A549 (cell line): ENCODE measurements around the gene DHX34.
"Not testable (repeated sequence)": the region's sequence is repeated elsewhere in the genome, so short reads cannot be mapped to it uniquely, and the experiment has no call there.

Source experiments
- BHLHE40 ChIP-seq: IDR thresholded peaks from 2 replicates; pipeline ENCODE4 v1.6.1; 2012; ENCODE audit warnings: low read depth, low read length, inconsistent platforms
- CTCF ChIP-seq: fragments of >200 bp; sonication (Bioruptor Twin); formaldehyde crosslinking; IDR thresholded peaks from 3 replicates; pipeline ENCODE4 v1.5.1; 2016
- POLR2A ChIP-seq: IDR thresholded peaks from 2 replicates; pipeline ENCODE4 v1.6.1; 2012; ENCODE audit warnings: mild to moderate bottlenecking, low read length
- TF ChIP-seq, protein P1 (sequence below): IDR thresholded peaks from 2 replicates; pipeline ENCODE4 v1.6.1; 2012

DNA sequence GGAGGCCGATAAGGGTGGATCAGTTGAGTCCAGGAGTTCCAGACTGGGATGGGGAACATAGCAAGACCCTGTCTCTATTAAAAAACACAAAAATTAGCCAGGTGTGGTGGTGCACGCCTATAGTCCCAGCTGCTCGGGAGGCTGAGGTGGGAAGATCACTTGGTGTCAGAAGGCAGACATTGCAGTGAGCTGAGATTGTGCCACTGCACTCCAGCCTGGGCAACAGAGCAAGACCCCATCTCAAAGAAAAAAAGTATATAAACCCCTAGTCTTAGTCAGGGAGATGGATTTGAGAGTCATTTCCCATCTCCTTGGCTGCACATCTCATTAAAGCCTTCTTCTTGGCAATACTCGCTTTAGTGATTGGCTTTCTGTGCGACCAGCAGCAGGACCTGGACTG, 34.8 kb downstream of the DHX34 start:
- TF ChIP-seq, protein P1, sequence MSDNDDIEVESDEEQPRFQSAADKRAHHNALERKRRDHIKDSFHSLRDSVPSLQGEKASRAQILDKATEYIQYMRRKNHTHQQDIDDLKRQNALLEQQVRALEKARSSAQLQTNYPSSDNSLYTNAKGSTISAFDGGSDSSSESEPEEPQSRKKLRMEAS, result not testable (repeated sequence)
- TF ChIP-seq BHLHE40, POLR2A, CTCF: not testable (repeated sequence)
